GM23248 (cell line): ENCODE measurements around the gene UCP2. TPM values are rescaled to one million over a fixed set of nuclear protein-coding genes. Genes with fewer than 3 reads are reported as not detected.

Experiments
- DNase-seq: peaks from one replicate; pipeline ENCODE4 v3.0.0-alpha.2; 2015
- H2AFZ ChIP-seq: fragments of 200-600 bp; sonication (generic); 2 replicates; pipeline ENCODE4 v1.6.1; 2016; ENCODE audit warnings: antibody characterized with exemption
- H3F3A ChIP-seq: fragments of 200-600 bp; sonication (generic); 2 replicates; pipeline ENCODE4 v1.6.1; 2016; ENCODE audit warnings: mild to moderate bottlenecking, antibody characterized with exemption, mixed run types; ENCODE audit not compliant: insufficient read depth
- H3K27ac ChIP-seq: fragments of 200-600 bp; sonication (generic); 2 replicates; pipeline ENCODE4 v1.5.1; 2016; ENCODE audit warnings: mild to moderate bottlenecking
- H3K27me3 ChIP-seq: fragments of 200-600 bp; sonication (generic); replicated peaks from 2 replicates; pipeline ENCODE4 v1.6.1; 2016; ENCODE audit warnings: mild to moderate bottlenecking; ENCODE audit not compliant: insufficient read depth
- H3K36me3 ChIP-seq: fragments of 200-600 bp; sonication (generic); 2 replicates; pipeline ENCODE4 v1.6.1; 2016; ENCODE audit warnings: low read depth, mild to moderate bottlenecking
- H3K4me1 ChIP-seq: fragments of 200-600 bp; sonication (generic); 2 replicates; pipeline ENCODE4 v1.6.1; 2016; ENCODE audit warnings: mild to moderate bottlenecking; ENCODE audit not compliant: insufficient read depth
- H3K4me2 ChIP-seq: fragments of 200-600 bp; sonication (generic); one replicate; pipeline ENCODE4 v1.6.1; 2016; ENCODE audit warnings: mild to moderate bottlenecking; ENCODE audit not compliant: unreplicated experiment
- H3K4me3 ChIP-seq: fragments of 200-600 bp; sonication (generic); 2 replicates; pipeline ENCODE4 v1.5.1; 2016; ENCODE audit warnings: mild to moderate bottlenecking
- H3K79me2 ChIP-seq: fragments of 200-600 bp; sonication (generic); 2 replicates; pipeline ENCODE4 v1.6.1; 2016; ENCODE audit warnings: mild to moderate bottlenecking; ENCODE audit not compliant: insufficient read depth
- H3K9ac ChIP-seq: fragments of 200-600 bp; sonication (generic); 2 replicates; pipeline ENCODE4 v1.6.1; 2016; ENCODE audit warnings: mild to moderate bottlenecking
- H3K9me2 ChIP-seq: fragments of 200-600 bp; sonication (generic); 2 replicates; pipeline ENCODE4 v1.6.1; 2016; ENCODE audit warnings: mixed run types, mild to moderate bottlenecking, moderate library complexity; ENCODE audit not compliant: insufficient read depth
- H3K9me3 ChIP-seq: fragments of 200-600 bp; sonication (generic); one replicate; pipeline ENCODE4 v1.6.1; 2017; ENCODE audit warnings: low read depth
- H4K20me1 ChIP-seq: fragments of 200-600 bp; sonication (generic); 2 replicates; pipeline ENCODE4 v1.6.0; 2016; ENCODE audit not compliant: insufficient read depth
- EZH2 ChIP-seq: fragments of 200-600 bp; sonication (generic); IDR thresholded peaks from 2 replicates; pipeline ENCODE4 v1.6.1; 2018; ENCODE audit warnings: antibody characterized with exemption, mild to moderate bottlenecking; ENCODE audit not compliant: insufficient read depth, poor library complexity, severe bottlenecking
- EZH2phosphoT487 ChIP-seq: fragments of 200-600 bp; sonication (generic); IDR thresholded peaks from 2 replicates; pipeline ENCODE4 v1.6.1; 2018; ENCODE audit warnings: antibody characterized with exemption, moderate library complexity, mild to moderate bottlenecking, low read depth; ENCODE audit not compliant: insufficient read depth
- WGBS, 2 experiments: methylation state at CpG; one replicate each; pipeline ENCODE4 v1.1.6; 2015 to 2017; ENCODE audit warnings: low lambda C conversion rate in 2 of 2, low coverage in 1 of 2; ENCODE audit errors: missing lambda C conversion rate in 2 of 2; 5-methylcytosine and 5-hydroxymethylcytosine counted together
- in situ Hi-C: fragments of 300-500 bp; cut with MboI; formaldehyde crosslinking; loops from 2 replicates; pipeline ENCODE4 v1.15.0; 2020
- polyA plus RNA-seq: library from polyadenylated mRNA; unstranded; fragments of >200 nt; fragmentation: Nextera tagmentation; extraction: Ambion mirVana; gene quantifications from 2 replicates; pipeline ENCODE4 v1.2.1, GENCODE V29; 2016
- total RNA-seq: library from RNA; depleted of rRNA; stranded (reverse); fragments of >200 nt; shearing (Covaris generic); gene quantifications from 2 replicates; pipeline ENCODE4 v1.2.3, GENCODE V29; 2014

UCP2 gene
- total and polyA plus RNA-seq, 2 experiments from 2014 or later: 2.0 TPM; not detected in 1

DNA sequence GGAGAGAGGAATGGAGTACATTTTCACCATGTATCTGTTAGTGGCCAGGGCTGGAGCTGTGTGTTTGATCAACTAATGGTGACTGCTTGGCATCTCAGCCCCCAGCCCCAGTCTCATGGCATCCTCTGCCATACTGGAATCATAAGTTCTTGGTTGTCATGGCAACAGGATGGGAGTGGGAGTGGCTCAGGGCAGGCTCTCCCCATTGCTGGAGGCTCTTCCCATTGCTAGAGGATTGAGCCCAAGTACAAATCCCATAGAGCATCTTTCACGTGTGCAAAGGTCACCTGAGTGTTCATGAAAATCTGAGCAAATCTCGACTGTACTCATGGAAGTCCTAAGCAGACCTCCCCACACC, 16.9 kb downstream of the UCP2 start:
- Histone ChIP-seq H3K27me3 (no peaks in the 10 kb centered on the region), H2AFZ (peak overlapping the region; percentile 43; the same call in 1 of the 2 replicates), H3K4me1 (peaks cover 11% of the 10 kb centered on the region; the same call in 1 of the 2 replicates), H3F3A (no peaks in the 10 kb centered on the region), H3K79me2 (no peaks in the 10 kb centered on the region), H3K4me2 (no peak overlapping the region), H3K4me3 (no peak overlapping the region), H3K9me2 (no peaks in the 10 kb centered on the region), H4K20me1 (no peaks in the 10 kb centered on the region), H3K9ac (no peak overlapping the region), H3K27ac (no peak overlapping the region), H3K9me3 (no peaks in the 10 kb centered on the region), H3K36me3 (no peaks in the 10 kb centered on the region)
- TF ChIP-seq EZH2 (no peak), EZH2phosphoT487 (no peak)
- DNase-seq: no peak
- whole genome bisulfite sequencing, 2 experiments: 38 to 42% methylated on average over 2 of the region's 2 CpGs
- in situ Hi-C loops: no loop called here

DNA sequence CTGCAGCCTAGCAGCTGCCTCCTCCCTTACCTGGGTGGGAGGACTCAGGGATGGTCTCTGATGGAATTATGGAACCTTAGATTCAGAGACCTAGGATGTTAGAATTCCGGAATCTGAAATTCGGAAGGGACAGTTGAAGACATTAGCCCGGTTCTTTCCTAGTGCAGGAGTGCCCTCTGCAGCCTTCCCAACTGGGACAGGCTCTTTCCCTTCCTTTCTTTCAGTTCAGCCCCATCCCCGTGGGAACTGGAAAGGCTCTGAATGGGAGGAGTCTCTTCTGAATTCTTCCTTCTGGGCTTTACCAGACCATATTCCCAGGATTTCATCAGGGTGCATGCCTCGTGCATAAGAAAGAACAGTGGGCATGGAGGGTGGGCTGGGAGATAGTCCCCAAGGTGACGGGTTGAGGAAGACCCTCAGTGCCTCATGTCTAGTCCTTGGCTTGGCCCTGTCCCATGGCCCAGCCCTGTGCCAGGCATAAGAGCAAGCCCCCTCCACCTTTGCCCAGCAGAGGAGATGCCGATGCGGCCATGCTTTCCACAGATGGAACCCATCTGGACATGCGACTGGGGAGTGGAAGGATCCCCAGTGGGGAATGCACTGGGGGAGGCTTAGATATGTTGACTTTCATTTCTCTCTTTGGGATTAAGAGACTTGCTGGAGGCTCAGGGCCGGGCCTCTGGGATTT, 17.4 kb downstream of the UCP2 start:
- Histone ChIP-seq H3K4me2 (peak overlapping the region; percentile 37), H3K4me1 (peaks cover 11% of the 10 kb centered on the region; the same call in 1 of the 2 replicates), H3K9ac (peak overlapping the region; percentile 14; the same call in 1 of the 2 replicates), H3K27ac (no peak overlapping the region), H3K4me3 (peak overlapping the region; percentile 47), H3K79me2 (no peaks in the 10 kb centered on the region), H3F3A (no peaks in the 10 kb centered on the region), H3K27me3 (no peaks in the 10 kb centered on the region), H3K9me3 (no peaks in the 10 kb centered on the region), H3K36me3 (no peaks in the 10 kb centered on the region), H3K9me2 (no peaks in the 10 kb centered on the region), H2AFZ (peak overlapping the region; percentile 43), H4K20me1 (no peaks in the 10 kb centered on the region)
- 13 to 18% methylated on average over 10 of the region's 10 CpGs for WGBS, 2 experiments
- peak; percentile 47 for DNase-seq
- in situ Hi-C loops: no loop called here
- TF ChIP-seq EZH2phosphoT487: no peak
- no peak for TF ChIP-seq EZH2

DNA sequence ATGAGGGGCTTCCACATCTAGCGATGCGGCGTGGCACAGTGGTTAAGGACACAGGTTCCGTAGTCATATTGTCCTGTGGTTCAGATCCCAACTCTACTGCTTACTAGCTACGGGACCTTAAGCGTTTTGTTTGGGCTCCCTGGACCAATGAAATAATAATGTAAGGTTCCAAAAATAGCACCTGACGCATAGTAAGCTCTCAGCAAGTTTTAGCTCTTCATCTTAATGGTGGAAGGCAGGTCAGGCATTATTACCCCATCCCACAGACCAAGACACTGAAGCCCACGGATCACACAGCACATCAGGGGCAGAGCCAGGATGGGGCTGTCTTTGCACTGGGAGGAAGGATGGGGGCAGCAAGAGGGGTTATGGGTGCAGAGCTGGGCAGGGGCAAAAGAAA, 18.8 kb downstream of the UCP2 start:
- no peaks in the 10 kb centered on the region for H4K20me1 ChIP-seq
- in situ Hi-C loops: no loop called here
- TF ChIP-seq EZH2phosphoT487 (no peak), EZH2 (no peak)
- no peaks in the 10 kb centered on the region for H3K36me3 ChIP-seq
- 0 out of 2 replicates have a peak overlapping the region, but pooled peaks have one; percentile 43 for H2AFZ ChIP-seq
- DNase-seq: peak; percentile 22
- H3F3A ChIP-seq: no peaks in the 10 kb centered on the region
- no peak overlapping the region for H3K9ac ChIP-seq
- H3K27ac ChIP-seq: no peak overlapping the region
- H3K79me2 ChIP-seq: no peaks in the 10 kb centered on the region
- H3K4me1 ChIP-seq: peaks cover 11% of the 10 kb centered on the region; the same call in 1 of the 2 replicates
- H3K9me3 ChIP-seq: no peaks in the 10 kb centered on the region
- no peak overlapping the region for H3K4me3 ChIP-seq
- WGBS, 2 experiments: 65 to 66% methylated on average over 8 of the region's 8 CpGs
- H3K9me2 ChIP-seq: no peaks in the 10 kb centered on the region
- H3K27me3 ChIP-seq: no peaks in the 10 kb centered on the region
- H3K4me2 ChIP-seq: no peak overlapping the region

DNA sequence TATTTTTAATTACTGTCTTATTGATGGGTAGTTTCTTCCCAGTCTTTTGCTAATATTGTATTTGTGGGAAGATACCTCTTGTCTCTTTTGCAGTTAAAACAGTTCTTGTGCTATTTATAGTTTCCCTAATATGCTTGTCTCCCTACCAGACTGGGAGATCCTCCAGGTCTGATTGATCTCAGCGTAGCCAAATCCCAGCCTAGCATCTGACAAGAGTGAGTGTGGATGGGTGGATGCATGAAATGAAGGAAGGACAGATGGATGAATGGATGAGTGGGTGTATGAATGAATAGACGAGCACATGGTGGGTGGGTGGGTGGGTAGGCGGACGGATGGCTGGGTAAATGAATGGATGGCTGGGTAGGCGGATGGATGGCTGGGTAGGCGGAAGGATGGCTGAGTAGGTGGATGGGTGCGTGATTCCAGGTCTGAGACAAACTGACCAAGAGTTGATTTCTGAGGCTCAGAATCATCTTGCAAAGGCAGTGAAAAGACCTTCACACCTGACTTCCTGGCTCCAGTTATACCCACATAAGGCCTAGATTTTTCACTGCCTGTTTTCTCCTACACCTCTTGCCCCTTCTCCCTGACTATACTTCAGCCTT, 20.4 kb downstream of the UCP2 start:
- Histone ChIP-seq H3K36me3 (no peaks in the 10 kb centered on the region), H3K4me2 (no peak overlapping the region), H2AFZ (no peak overlapping the region), H3K9me3 (no peaks in the 10 kb centered on the region), H3K27ac (no peak overlapping the region), H3K9me2 (no peaks in the 10 kb centered on the region), H3F3A (no peaks in the 10 kb centered on the region), H3K9ac (no peak overlapping the region), H3K4me1 (peaks cover 11% of the 10 kb centered on the region; the same call in 1 of the 2 replicates), H3K27me3 (no peaks in the 10 kb centered on the region), H4K20me1 (no peaks in the 10 kb centered on the region), H3K4me3 (no peak overlapping the region), H3K79me2 (no peaks in the 10 kb centered on the region)
- TF ChIP-seq EZH2phosphoT487: no peak
- no peak for TF ChIP-seq EZH2
- 39 to 61% methylated on average over 4 to 7 of the region's 7 CpGs for WGBS, 2 experiments
- no peak for DNase-seq
- in situ Hi-C loops: no loop called here
